ENCODE data around the gene IGFL2. TPM values are rescaled to one million over a fixed set of nuclear protein-coding genes. Genes with fewer than 3 reads are reported as not detected.

The IGFL2 gene
- polyA plus RNA-seq, 1 of the 3 experiments (the other 2 are of a cell fraction): 0.23 TPM

DNA sequence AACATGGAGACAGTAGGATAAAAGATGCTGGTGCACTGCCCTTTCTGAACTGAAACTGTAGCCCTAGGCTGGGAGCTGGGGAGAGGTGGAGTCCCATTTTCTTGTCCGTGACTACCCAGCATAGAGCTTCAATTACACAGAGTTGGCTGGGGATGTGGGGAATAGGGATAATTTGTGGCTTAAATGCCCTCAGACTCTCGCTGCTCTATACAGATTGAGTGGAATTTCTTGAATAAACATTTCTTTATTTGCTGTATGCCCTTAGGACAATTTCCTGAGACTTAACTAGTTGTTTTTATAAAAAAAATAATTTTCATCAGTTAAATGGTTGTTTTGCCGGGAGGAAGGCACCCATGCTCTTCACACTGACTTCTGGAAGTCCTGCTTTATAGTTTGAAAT lies 7.2 kb downstream of the IGFL2 start:
- Histone ChIP-seq H3K4me2 (no peak overlapping the region), H3K36me3 (replicated peaks in 1 of 2; ENCODE audit: control insufficient read depth in 1 of 2, insufficient read depth in 2 of 2, low read length in 1 of 2) (peaks cover 0 to 7% of the 10 kb centered on the region in 2 experiments), H3K9ac (no peak overlapping the region), H3K27me3 (ENCODE audit: insufficient read depth) (no peaks in the 10 kb centered on the region), H2AFZ (ENCODE audit: low read depth) (no peak overlapping the region), H3F3A (replicated peaks; ENCODE audit: insufficient read depth) (peaks cover 2% of the 10 kb centered on the region), H3K79me2 (ENCODE audit: insufficient read depth) (no peaks in the 10 kb centered on the region), H3K9me3 (no peaks in the 10 kb centered on the region), H3K9me2 (no peaks in the 10 kb centered on the region), H3K27ac (ENCODE audit: low read depth in 2 of 2, low read length in 1 of 2) (no peak overlapping the region), H4K20me1 (ENCODE audit: insufficient read depth) (no peaks in the 10 kb centered on the region), H3K4me1 (ENCODE audit: control insufficient read depth in 1 of 2, insufficient read depth in 2 of 2, low read depth in 1 of 2, low read length in 1 of 2) (no peaks in the 10 kb centered on the region), H3K4me3 (ENCODE audit: low read depth in 2 of 2, low read length in 1 of 2) (no peak overlapping the region)
- TF ChIP-seq USF1 (IDR thresholded peaks at IDR 0.05; ENCODE audit: borderline replicate concordance, low read depth) (no peak), TCF12 (IDR thresholded peaks at IDR 0.05) (no peak), SMC3 (IDR thresholded peaks at IDR 0.05; ENCODE audit: low read depth, low read length) (no peak), YY1 (IDR thresholded peaks at IDR 0.05; ENCODE audit: low read depth) (no peak), RFX5 (IDR thresholded peaks at IDR 0.05; ENCODE audit: low read length) (no peak), NFIC (IDR thresholded peaks at IDR 0.05; ENCODE audit: borderline replicate concordance) (no peak), NRF1 (IDR thresholded peaks at IDR 0.05; ENCODE audit: low read depth, low read length) (no peak), MEF2A (IDR thresholded peaks at IDR 0.05; ENCODE audit: borderline replicate concordance, low read depth) (no peak), EZH2phosphoT487 (IDR thresholded peaks at IDR 0.05; ENCODE audit: borderline replicate concordance, low read depth) (no peak), CHD2 (IDR thresholded peaks at IDR 0.05; ENCODE audit: low read length, partially characterized antibody) (no peak), EP300 (IDR thresholded peaks at IDR 0.05; ENCODE audit: borderline replicate concordance in 1 of 2, low read depth in 1 of 2, low read length in 1 of 2) (no peak), USF2 (IDR thresholded peaks at IDR 0.05; ENCODE audit: borderline replicate concordance, low read depth, low read length) (no peak), MXI1 (IDR thresholded peaks at IDR 0.05; ENCODE audit: low read depth, low read length) (no peak), GABPA (IDR thresholded peaks at IDR 0.05; ENCODE audit: low read depth) (no peak), FOXJ3 (CRISPR knock-in tag; IDR thresholded peaks at IDR 0.05) (no peak), FOSL2 (IDR thresholded peaks at IDR 0.05; ENCODE audit: borderline replicate concordance, low read depth) (no peak), RXRA (IDR thresholded peaks at IDR 0.05; ENCODE audit: borderline replicate concordance, low read depth) (no peak)
- TF ChIP-seq, protein P1, sequence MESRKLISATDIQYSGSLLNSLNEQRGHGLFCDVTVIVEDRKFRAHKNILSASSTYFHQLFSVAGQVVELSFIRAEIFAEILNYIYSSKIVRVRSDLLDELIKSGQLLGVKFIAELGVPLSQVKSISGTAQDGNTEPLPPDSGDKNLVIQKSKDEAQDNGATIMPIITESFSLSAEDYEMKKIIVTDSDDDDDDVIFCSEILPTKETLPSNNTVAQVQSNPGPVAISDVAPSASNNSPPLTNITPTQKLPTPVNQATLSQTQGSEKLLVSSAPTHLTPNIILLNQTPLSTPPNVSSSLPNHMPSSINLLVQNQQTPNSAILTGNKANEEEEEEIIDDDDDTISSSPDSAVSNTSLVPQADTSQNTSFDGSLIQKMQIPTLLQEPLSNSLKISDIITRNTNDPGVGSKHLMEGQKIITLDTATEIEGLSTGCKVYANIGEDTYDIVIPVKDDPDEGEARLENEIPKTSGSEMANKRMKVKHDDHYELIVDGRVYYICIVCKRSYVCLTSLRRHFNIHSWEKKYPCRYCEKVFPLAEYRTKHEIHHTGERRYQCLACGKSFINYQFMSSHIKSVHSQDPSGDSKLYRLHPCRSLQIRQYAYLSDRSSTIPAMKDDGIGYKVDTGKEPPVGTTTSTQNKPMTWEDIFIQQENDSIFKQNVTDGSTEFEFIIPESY (IDR thresholded peaks at IDR 0.05; ENCODE audit: borderline replicate concordance, low read depth): no peak
- TF ChIP-seq, protein P2, sequence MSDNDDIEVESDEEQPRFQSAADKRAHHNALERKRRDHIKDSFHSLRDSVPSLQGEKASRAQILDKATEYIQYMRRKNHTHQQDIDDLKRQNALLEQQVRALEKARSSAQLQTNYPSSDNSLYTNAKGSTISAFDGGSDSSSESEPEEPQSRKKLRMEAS (IDR thresholded peaks at IDR 0.05; ENCODE audit: low read depth): no peak
- TF ChIP-seq, protein P3, sequence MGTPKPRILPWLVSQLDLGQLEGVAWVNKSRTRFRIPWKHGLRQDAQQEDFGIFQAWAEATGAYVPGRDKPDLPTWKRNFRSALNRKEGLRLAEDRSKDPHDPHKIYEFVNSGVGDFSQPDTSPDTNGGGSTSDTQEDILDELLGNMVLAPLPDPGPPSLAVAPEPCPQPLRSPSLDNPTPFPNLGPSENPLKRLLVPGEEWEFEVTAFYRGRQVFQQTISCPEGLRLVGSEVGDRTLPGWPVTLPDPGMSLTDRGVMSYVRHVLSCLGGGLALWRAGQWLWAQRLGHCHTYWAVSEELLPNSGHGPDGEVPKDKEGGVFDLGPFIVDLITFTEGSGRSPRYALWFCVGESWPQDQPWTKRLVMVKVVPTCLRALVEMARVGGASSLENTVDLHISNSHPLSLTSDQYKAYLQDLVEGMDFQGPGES (IDR thresholded peaks at IDR 0.05; ENCODE audit: low read depth, low read length): no peak
- ChIA-PET POLR2A (no interaction called here), CTCF (no interaction called here)
- 30% methylated on average over 3 of the region's 3 CpGs for WGBS (ENCODE audit: low lambda C conversion rate)
- no peak for DNase-seq
